Neutrophil (primary cell): ENCODE data around the gene MYL12A.
A peak's percentile ranks its signal among the peaks of the same experiment; 100 is the strongest.
"Not testable (repeated sequence)": the region's sequence is repeated elsewhere in the genome, so short reads cannot be mapped to it uniquely, and the experiment has no call there.

Source experiments
- H3K27ac ChIP-seq: fragments of 200-600 bp; sonication (generic); 2 replicates; pipeline ENCODE4 v1.5.1; 2016; ENCODE audit warnings: mild to moderate bottlenecking, moderate library complexity
- H3K27me3 ChIP-seq: fragments of 200-600 bp; sonication (generic); 2 replicates; pipeline ENCODE4 v1.6.0; 2016; ENCODE audit warnings: mild to moderate bottlenecking
- H3K36me3 ChIP-seq: fragments of 200-600 bp; sonication (generic); 2 replicates; pipeline ENCODE4 v1.5.1; 2017
- H3K4me1 ChIP-seq, 2 experiments: fragments of 200-600 bp in 1 of 2; sonication (generic) in 1 of 2; 1 replicate in 1 of 2; 2 replicates in 1 of 2; pipeline versions ENCODE4 v1.5.1 to v1.6.1; 2013 to 2016; ENCODE audit warnings: low read depth in 1 of 2, low read length in 1 of 2, mild to moderate bottlenecking in 1 of 2, moderate library complexity in 1 of 2; ENCODE audit not compliant: control insufficient read depth in 1 of 2, insufficient read depth in 1 of 2
- H3K4me3 ChIP-seq, 2 experiments: fragments of 200-600 bp in 1 of 2; sonication (generic) in 1 of 2; 1 replicate in 1 of 2; 2 replicates in 1 of 2; pipeline ENCODE4 v1.5.1; 2013 to 2016; ENCODE audit warnings: low read depth in 1 of 2, low read length in 1 of 2, mild to moderate bottlenecking in 1 of 2, moderate library complexity in 1 of 2
- H3K9me3 ChIP-seq: fragments of 200-600 bp; sonication (generic); 2 replicates; pipeline ENCODE4 v1.5.1; 2016
- TF ChIP-seq, protein P1 (sequence below): fragments of 200-600 bp; sonication (generic); IDR thresholded peaks from 2 replicates; pipeline ENCODE4 v1.5.1; 2016; ENCODE audit warnings: antibody characterized with exemption

Gene MYL12A

DNA sequence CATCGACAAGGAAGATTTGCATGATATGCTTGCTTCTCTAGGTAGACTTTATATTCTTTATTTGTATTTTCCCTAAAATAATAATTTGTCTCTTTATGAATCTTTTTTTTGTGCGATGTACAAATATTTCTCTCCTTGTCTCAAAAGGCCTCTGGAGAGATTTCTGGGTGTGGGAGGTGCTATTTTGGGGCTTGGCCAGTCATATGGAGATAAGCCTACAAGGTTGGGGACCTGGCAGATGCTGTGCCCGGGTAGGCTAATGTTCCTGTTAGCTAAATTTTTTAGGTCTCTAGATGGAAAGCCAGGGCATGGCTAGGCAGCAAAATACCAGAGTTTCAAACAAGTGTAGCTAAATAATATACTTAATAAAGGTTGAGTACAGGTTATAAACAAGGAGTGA, 25.4 kb downstream of the MYL12A start:
- Histone ChIP-seq H3K27ac (no peak overlapping the region), H3K4me3 (no peak overlapping the region), H3K36me3 (peaks cover 53% of the 10 kb centered on the region), H3K9me3 (no peaks in the 10 kb centered on the region), H3K4me1 (peaks cover 31 to 32% of the 10 kb centered on the region in 2 experiments), H3K27me3 (no peaks in the 10 kb centered on the region)
- TF ChIP-seq, protein P1, sequence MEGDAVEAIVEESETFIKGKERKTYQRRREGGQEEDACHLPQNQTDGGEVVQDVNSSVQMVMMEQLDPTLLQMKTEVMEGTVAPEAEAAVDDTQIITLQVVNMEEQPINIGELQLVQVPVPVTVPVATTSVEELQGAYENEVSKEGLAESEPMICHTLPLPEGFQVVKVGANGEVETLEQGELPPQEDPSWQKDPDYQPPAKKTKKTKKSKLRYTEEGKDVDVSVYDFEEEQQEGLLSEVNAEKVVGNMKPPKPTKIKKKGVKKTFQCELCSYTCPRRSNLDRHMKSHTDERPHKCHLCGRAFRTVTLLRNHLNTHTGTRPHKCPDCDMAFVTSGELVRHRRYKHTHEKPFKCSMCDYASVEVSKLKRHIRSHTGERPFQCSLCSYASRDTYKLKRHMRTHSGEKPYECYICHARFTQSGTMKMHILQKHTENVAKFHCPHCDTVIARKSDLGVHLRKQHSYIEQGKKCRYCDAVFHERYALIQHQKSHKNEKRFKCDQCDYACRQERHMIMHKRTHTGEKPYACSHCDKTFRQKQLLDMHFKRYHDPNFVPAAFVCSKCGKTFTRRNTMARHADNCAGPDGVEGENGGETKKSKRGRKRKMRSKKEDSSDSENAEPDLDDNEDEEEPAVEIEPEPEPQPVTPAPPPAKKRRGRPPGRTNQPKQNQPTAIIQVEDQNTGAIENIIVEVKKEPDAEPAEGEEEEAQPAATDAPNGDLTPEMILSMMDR = no peak

DNA sequence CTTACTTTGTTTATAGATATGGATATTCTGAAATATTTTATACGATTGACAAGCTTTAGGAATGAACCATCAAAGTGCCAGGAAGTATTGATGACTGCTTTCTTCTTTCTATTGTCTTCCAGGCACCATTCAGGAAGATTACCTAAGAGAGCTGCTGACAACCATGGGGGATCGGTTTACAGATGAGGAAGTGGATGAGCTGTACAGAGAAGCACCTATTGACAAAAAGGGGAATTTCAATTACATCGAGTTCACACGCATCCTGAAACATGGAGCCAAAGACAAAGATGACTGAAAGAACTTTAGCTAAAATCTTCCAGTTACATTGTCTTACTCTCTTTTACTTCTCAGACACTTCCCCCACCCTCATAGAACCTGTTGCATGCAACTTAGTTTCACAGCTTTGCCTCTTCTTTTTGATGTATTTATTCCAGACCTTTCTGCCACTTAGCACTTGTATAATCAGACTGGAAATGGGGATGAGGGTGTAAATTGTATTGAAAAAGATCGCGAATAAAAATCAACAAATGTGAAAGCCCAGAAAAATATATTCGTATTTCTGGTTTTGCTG, 30.1 kb downstream of the MYL12A start:
- H3K4me3 ChIP-seq, H3K27me3 ChIP-seq, H3K9me3 ChIP-seq: not testable (repeated sequence)
- H3K4me1 ChIP-seq = peaks cover 10 to 11% of the 10 kb centered on the region in 2 experiments
- H3K27ac ChIP-seq = peak overlapping the region; percentile 59
- peaks cover 66% of the 10 kb centered on the region for H3K36me3 ChIP-seq

DNA sequence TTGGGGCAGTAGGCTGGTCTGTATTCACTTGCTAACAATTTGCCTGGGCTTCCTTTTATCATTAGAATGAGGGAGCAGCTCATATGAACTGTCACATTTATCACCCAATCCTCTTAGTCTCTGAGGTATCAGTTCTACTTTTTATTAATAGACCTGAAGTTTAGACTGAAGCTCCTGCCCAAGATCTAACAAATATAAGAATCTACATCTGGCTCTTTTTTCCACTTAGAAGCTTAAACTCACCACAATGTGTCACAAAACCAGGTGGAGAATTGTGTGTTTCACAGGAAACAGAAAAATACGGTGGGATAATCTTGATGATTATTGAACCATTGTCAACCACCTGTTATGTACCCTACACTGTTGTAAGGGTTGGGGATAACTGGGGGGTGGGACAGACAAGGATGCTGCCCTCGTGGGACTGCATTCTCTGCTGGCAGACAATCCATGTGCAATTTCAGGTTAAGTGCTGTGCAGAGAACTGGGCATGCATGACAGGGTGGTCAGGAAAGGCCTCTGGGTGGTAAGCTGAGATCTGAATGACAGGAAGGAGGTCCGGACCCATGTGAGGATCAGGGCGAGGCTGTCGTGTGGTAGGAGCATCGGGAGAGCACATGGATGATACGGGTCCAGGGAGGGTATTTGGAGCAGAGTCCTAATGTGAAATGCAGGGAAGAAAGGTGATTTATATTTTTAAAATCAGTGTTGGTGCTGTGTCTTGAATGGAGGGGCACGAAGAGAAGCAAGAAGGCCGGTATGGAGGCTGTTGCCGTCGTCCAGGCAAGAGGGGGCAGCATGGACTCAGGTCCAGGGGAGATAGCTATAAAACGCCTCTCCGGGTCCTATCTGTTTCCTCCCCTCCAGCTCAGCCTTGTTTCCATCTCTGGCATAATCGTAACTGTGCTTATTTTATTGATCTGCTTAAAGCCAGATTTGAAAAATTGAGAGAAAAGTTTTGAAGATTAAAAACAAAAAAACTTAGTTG, 31.9 kb downstream of the MYL12A start:
- Histone ChIP-seq H3K27ac (peak overlapping the region; percentile 59), H3K36me3 (peaks cover 48% of the 10 kb centered on the region), H3K9me3 (no peaks in the 10 kb centered on the region), H3K27me3 (no peaks in the 10 kb centered on the region), H3K4me3 (no peak overlapping the region), H3K4me1 (peaks cover 10 to 11% of the 10 kb centered on the region in 2 experiments)
- TF ChIP-seq, protein P1 = no peak

DNA sequence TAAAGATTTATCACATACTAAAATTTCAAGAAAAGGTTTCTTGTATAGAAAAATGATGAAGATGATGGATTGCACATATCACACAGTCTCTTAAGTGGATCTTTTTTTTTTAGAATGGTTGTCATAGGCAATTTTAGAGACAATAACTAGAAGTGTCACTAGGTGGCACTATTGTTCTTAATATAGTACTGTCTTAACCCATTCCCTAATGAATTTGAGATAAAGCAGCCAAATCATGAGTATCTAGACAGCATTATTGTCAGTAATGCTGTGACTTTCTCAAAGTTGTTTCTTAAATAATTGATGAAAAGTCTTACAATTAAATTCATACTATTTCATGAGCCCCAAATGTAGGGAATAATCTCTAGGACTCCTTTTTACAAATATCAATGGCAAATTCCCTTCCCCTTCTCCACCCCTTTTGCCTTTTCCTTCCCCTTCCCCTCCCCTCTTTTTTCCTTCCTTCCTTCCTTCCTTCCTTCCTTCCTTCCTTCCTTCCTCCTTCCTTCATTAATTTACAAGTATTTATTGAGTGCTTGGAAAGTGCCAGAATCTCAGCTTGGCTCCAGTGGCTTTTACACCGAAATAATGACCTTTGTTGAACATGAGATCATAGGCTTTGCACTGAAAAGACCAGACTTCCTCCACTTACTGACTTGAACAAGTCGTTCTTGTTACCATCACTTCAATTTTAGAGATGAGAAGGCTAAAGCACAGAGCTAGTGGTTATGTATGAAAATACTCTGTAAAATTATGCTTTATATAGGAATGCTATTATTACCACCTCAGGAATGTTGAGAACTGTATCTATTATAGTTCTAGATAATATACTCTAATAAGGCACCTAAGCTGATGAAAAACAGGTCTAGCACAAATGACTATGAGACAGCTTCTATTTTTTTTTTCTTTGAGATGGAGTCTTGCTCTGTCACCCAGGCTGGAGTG, 34.1 kb downstream of the MYL12A start:
- H3K27ac ChIP-seq = no peak overlapping the region
- peaks cover 26% of the 10 kb centered on the region for H3K36me3 ChIP-seq
- H3K4me1 ChIP-seq = peaks cover 10 to 11% of the 10 kb centered on the region in 2 experiments
- TF ChIP-seq, protein P1 = peak; percentile 74
- H3K9me3 ChIP-seq = no peaks in the 10 kb centered on the region
- H3K4me3 ChIP-seq = no peak overlapping the region
- H3K27me3 ChIP-seq = no peaks in the 10 kb centered on the region

DNA sequence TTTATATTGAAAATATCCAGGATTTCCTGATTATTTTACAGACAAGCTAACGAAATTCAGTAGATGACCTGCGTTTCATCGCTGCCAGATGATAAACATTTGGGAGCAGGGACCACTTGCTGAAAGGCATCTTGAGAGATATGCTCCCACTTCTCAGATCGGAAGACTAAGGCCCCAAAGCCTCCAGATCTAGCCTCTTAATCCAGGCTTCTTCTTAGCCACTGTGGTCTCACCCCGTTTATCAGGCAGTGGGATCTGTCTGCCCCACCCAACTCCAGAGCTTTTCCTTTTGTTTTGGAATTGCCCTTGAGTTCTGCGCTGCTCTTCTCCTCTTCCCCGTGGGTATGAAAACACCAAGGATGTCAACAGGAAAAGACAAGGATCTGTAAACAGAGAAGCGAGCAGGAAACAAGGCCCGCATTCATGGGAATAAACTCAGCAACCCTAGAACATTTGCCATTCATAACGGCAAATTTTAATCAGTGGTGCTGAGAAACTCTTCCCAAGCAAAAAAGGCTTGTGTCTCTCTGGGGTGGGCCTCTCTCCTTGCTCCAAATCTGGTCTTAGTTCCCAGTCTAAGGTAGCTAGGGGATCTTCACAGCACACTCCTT, 35.8 kb downstream of the MYL12A start:
- H3K4me1 ChIP-seq = no peaks in the 10 kb centered on the region
- no peak overlapping the region for H3K27ac ChIP-seq
- H3K27me3 ChIP-seq = no peaks in the 10 kb centered on the region
- H3K9me3 ChIP-seq = no peaks in the 10 kb centered on the region
- H3K36me3 ChIP-seq = peaks cover 12% of the 10 kb centered on the region
- H3K4me3 ChIP-seq = no peak overlapping the region
- TF ChIP-seq, protein P1 = no peak
